HG03196 (cell line): ENCODE results near the gene SEMA3C.
"Not testable (repeated sequence)": the region's sequence is repeated elsewhere in the genome, so short reads cannot be mapped to it uniquely, and the experiment has no call there.

Experiments
- ATAC-seq: cut with Tn5 transposase; IDR thresholded peaks from one replicate; pipeline ENCODE4 v1.9.1; 2021; ENCODE audit not compliant: unreplicated experiment

SEMA3C gene

GRCh38 chr7:80929619-80930018 is 10.8 kb upstream of the SEMA3C start:
- no peak for ATAC-seq

- ATAC-seq: not testable (repeated sequence)
Measured at GRCh38 chr7:80926955-80927354, 8.1 kb upstream of the SEMA3C start.

GRCh38 chr7:80924090-80924489 is 5.2 kb upstream of the SEMA3C start:
- ATAC-seq: no peak

GRCh38 chr7:80923211-80923612 is 4.4 kb upstream of the SEMA3C start:
- ATAC-seq: no peak

- no peak for ATAC-seq
Measured at GRCh38 chr7:80922253-80923049, 3.6 kb upstream of the SEMA3C start.

- ATAC-seq: no peak
Measured at GRCh38 chr7:80921130-80921529, 2.3 kb upstream of the SEMA3C start.

GRCh38 chr7:80918399-80918798 is 452 bp downstream of the SEMA3C start:
- ATAC-seq: no peak

GRCh38 chr7:80916770-80917741 is 1.8 kb downstream of the SEMA3C start:
- no peak for ATAC-seq

- ATAC-seq: no peak
Measured at GRCh38 chr7:80910228-80910627, 8.6 kb downstream of the SEMA3C start.

GRCh38 chr7:80908360-80908797 is 10.5 kb downstream of the SEMA3C start:
- no peak for ATAC-seq

- ATAC-seq: no peak
Measured at GRCh38 chr7:80907612-80908011, 11.2 kb downstream of the SEMA3C start.

- ATAC-seq: no peak
Measured at GRCh38 chr7:80907141-80907601, 11.7 kb downstream of the SEMA3C start.

- no peak for ATAC-seq
Measured at GRCh38 chr7:80905334-80905733, 13.5 kb downstream of the SEMA3C start.

GRCh38 chr7:80902716-80903308 is 16.0 kb downstream of the SEMA3C start:
- no peak for ATAC-seq

GRCh38 chr7:80902019-80902418 is 16.8 kb downstream of the SEMA3C start:
- ATAC-seq: no peak

- no peak for ATAC-seq
Measured at GRCh38 chr7:80900583-80901576, 18.0 kb downstream of the SEMA3C start.

GRCh38 chr7:80896906-80897598 is 21.8 kb downstream of the SEMA3C start:
- no peak for ATAC-seq

GRCh38 chr7:80895056-80895455 is 23.8 kb downstream of the SEMA3C start:
- no peak for ATAC-seq

- ATAC-seq: no peak
Measured at GRCh38 chr7:80891259-80891544, 27.6 kb downstream of the SEMA3C start.
